ENCODE results near the gene HSPA14.
A peak's percentile ranks its signal among the peaks of the same experiment; 100 is the strongest.
"Not testable (repeated sequence)": the region's sequence is repeated elsewhere in the genome, so short reads cannot be mapped to it uniquely, and the experiment has no call there.

Gene HSPA14

DNA sequence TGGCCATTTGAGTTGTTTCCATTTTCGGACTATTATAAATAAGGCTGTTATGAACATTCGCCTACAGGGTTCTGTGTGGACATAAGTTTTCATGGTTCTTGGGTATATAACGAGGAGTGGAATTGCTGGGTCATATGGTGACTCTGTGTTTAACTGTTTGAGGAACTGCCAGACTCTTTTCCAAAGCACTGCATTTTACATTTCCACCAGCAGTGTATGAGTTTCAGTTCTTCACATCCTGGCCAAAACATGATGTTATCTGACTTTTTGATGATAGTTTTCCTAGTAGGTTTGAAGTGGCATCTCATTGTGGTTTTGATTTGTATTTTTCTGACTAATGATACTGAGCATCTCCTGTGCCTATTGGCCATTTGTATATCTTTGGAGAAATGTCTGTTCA lies 46.0 kb downstream of the HSPA14 start:
- no peak for DNase-seq (ENCODE audit: low spot score)

DNA sequence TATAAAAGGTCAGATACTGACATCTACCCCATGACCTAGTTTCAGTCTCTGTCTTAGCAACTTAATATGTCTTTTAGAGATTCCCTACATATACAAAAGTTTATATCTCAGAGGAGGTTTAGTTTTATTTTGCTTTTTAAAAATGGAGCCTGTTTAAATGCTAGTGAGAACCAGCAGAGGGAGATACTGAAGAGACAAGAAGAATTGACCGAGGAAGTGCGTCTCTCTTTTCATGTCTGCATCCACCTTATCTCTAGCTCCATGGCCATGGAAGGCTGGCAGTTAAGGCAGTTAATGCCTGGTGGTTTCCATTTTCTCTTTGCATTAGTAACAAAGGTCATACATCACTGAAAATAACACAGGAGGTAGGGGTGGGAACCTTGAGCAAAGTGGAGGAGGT lies 51.2 kb downstream of the HSPA14 start:
- no peak for DNase-seq (ENCODE audit: low spot score)

DNA sequence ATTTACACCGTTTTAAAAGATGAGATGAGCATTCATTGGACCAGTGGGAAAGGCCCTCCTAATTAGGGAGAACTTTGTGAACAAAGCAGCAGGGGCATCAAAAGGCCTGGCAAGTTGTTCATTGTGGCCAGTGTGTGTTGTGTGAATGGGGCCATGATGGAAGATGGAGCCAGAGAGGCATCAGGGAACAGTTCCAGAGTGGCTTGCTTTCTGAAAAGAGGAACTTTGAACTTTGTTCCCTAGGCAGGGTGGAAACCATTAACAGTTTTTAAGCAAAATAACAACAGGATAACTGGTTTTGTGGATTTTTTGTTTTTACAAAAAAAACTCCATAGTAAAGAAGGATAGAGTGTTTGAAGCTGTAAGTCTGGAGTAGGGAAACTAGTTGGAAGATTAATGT lies 53.0 kb downstream of the HSPA14 start:
- no peak for DNase-seq (ENCODE audit: low spot score)

DNA sequence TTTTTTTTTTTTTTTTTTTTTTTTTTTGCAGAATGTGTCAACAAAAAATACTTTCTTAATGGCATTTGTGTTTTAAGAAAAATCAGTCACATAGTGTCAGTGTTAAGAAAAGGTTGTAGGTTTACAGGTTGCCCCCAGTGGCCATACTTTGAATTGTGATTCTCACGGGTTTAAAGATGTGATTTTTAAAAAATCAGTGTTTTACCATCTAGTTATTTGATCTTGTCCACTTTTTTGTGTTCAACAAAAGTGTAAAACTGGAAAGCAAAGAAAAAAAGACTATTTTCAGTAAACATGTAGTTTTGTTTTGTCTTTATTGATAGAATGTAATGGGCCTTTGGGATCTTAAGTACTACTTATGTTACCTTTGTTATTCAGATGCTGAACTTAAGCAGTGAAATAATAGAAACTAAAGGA lies 66.2 kb downstream of the HSPA14 start:
- peak; percentile 40 for DNase-seq (ENCODE audit: low spot score)

- DNase-seq (ENCODE audit: low spot score) = no peak
Observed at GRCh38 chr10:14904864-14905263, 66.8 kb downstream of the HSPA14 start.

DNA sequence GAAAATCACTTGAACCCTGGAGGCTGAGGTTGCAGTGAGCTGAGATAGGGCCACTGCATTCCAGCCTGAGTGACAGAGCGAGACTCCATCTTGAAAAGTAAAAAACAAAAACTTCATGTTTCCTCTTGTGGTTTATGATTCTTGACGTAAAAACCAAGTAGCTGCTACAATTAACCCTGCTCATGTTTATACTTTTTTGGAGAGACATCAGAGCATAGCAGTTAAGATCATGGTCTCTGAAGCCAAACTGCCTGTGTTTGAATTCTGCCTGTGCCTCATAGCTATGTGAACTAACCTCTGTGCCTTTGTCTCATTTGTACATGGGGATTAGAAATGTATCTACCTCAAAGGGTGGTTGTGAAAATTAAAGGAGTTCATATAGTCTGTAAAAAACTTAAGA lies 67.8 kb downstream of the HSPA14 start:
- no peak for DNase-seq (ENCODE audit: low spot score)

- no peak for DNase-seq (ENCODE audit: low spot score)
Observed at GRCh38 chr10:14906765-14907164, 68.7 kb downstream of the HSPA14 start.

GRCh38 chr10:14907591-14907990 lies 69.5 kb downstream of the HSPA14 start:
- DNase-seq (ENCODE audit: low spot score) = not testable (repeated sequence)

DNA sequence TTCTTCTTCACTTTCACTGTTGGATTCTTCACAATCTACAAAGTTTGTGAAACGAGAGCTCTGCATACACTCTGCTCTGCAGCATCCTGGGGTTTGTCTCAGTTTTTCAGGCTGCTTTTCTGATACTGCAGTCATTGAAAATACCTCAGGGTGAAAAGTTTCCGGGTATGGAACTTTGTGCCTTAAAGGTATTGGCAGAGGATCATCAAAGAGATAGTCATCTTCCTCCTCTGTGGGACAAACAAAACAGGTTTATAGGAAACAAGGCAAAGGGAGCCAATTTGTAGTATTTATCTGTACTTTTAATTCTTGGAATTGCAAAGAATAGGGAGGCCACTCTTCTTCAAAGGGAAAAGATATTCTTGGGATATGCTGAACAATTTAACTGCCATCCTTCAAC lies 71.0 kb downstream of the HSPA14 start:
- DNase-seq (ENCODE audit: low spot score) = no peak

DNA sequence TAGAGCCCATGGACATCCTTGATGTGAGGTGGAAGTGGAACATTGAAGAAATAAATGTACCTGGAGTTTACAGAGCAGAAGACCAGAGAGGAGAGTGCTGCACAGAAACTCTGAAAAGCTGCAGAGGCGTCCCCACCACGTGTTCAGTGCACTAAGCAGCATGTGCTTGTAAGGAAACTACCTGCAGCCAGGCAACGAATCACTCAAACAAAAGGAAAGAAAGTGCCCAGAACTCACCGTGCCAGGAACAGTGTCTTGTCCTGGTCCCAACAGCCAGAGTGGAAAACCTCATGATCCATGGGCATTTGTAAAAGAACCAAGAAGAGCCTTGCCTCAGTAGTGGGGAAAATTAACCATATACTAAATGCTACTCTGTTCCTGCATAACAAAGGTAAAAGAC lies 72.8 kb downstream of the HSPA14 start:
- DNase-seq (ENCODE audit: low spot score) = no peak

DNA sequence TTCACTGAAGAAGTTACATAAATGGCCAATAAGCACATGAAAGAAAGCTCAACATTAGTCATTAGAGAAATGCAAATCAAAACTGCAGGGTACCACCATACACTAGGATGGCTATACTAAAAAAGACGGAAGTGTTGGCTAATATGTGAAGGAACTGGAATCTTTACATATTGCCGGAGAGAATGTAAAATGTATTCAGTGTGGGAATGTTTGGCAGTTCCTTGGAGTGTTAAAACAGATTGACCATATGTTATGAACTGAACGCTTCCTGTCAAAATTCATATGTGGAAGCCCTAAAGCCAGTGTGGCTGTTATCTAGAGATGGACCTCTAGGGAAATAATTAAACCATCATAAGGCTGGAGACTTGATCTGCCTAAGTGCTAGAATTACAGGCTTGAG lies 73.7 kb downstream of the HSPA14 start:
- DNase-seq (ENCODE audit: low spot score) = no peak

DNA sequence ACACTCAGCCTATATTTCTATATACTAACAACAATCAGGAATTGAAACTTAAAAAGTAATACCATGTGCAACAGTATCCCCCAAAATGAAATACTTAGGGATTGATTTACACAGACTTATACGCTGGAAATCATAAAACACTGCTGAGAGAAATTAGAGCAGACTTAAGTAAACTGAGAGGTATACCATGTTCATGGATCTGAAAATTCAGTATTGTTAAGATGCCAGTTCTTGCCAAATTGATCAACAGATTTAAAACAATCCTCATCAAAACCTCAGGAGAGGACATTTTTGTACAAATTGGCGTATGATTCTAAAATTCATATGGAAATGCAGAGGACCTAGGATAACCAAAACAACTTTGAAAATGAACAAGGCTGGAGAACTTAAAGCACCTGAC lies 78.5 kb downstream of the HSPA14 start:
- DNase-seq (ENCODE audit: low spot score) = no peak

- DNase-seq (ENCODE audit: low spot score) = no peak
Observed at GRCh38 chr10:14917827-14918226, 79.7 kb downstream of the HSPA14 start.

DNA sequence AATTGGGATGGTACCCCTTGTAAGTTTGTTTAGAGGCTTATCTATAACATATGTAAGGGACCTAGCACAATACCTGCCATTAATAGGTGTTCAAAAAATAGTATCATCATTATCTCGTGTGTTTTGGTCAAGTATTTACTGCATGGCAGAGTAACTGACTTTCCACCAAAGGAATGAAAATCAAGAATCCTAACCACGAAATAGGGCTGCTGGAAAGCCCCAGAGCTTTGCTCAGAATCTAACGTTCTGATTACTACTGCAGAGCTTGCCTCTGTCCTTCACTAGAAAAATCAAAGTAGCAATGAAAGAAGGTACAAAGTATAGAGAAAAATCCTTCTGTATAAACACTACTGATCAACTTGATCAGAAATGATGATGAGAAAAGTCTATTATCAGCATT lies 80.9 kb downstream of the HSPA14 start:
- DNase-seq (ENCODE audit: low spot score) = no peak

Data from D341Med (cell line).